M059J (cell line): ENCODE measurements around the gene VIP. TPM values are rescaled to one million over a fixed set of nuclear protein-coding genes. Genes with fewer than 3 reads are reported as not detected.
"Not testable (repeated sequence)": the region's sequence is repeated elsewhere in the genome, so short reads cannot be mapped to it uniquely, and the experiment has no call there.

ENCODE experiments used
- DNase-seq: peaks from one replicate; pipeline ENCODE4 v3.0.0-alpha.2; 2012; ENCODE audit warnings: low read depth
- total RNA-seq: library from RNA; depleted of rRNA; stranded (reverse); fragments of >200 nt; shearing (Covaris generic); gene quantifications from 2 replicates; pipeline ENCODE4 v1.2.3, GENCODE V29; 2014; rRNA removed

VIP gene
- total RNA-seq = not detected in 2 replicates

DNA sequence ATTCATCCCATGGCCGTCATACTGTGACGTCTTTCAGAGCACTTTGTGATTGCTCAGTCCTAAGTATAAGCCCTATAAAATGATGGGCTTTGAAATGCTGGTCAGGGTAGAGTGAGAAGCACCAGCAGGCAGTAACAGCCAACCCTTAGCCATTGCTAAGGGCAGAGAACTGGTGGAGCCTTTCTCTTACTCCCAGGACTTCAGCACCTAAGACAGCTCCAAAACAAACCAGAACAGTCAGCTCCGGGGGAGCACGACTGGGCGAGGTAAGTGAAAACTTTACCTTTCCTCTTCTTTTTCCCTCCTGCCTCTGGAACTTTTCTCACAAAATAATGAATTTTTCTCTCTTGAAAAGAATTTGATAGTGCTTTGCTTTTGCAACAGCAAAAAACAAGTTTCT, at the start of gene VIP:
Gene VIP (plus strand): TSS at position 104 of the 400 bp plus-strand sequence. CDS start 1,381 bp downstream, outside the sequence.
- peak; percentile 54 for DNase-seq

DNA sequence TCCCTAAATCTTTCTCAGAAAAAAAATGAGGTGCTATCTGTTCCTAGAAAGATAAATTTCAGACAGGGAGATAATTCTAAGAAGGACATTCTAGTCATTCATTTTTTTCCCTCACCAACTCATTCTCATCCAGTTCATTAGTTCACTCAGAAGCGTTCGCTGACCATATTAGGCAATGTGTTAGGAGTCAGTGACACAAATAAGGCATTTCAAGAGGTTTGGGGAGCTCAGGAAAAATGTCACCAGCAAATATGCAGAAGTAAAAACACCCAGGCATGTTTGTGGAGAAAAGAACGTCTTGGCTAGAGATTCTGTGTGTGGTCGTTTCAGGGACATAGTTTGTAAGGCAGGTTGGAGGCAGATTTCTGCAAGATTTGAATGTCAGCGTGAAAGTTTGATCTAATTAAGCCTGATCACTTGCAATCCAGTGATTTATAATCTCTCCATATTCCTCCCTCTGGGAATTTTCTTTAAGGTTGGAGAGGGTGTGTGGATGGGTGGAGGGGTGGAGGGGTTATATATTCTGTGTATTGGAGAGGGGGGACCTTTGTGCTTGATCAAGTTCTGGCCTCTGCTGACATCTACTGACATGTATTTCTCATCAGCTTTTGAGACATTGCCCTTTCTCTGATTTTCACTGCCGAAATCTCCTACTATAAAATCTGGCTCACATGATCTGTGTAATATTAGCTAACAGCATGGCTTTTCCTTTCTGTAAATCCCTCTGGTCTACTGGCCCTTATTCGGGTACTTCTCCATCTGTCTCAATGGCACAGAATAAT, 49.3 kb upstream of the VIP start:
- DNase-seq = peak; percentile 38

DNA sequence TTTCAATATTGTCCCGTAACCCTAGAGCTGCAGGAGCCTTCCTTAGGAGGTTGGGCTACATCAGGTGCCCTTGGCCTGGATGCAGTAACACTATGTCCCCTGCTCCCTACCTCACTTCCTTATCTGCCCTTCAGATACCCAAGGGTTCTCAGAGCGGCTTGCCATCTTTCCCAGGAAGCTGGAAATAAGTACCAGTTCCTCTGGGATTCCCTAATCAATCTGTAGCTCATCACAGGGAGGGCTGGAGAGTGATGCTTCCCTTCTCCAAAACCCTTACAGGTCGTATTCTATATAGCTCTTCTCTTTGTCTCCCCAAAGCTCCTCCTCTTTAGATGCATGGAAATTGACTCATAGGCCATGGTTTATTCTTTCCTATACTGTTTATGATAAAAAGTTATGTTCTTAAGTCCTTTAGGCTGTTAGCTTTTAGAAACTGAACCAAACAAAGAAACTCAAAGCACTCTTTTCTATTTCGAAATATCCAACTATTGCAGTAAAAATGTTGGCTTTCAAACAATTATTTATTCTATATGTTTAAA, 48.7 kb upstream of the VIP start:
- DNase-seq = no peak

DNA sequence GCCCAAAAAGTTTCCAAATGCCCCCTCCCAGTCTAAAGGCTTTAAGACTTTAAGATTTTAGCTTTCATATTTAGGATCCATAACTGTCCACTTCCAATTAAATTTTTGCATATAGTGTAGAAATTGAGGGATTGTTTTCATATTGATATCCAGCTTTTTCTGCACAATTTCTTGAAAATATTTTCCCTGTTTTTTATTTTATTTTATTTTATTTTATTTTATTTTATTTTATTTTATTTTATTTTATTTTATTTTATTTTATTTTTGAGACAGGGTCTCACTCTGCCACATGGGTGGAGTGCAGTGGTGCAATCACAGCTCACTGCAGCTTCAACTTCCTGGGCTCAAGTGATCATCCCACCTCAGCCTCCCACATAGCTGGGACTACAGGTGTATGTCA, 46.8 kb upstream of the VIP start:
- not testable (repeated sequence) for DNase-seq

DNA sequence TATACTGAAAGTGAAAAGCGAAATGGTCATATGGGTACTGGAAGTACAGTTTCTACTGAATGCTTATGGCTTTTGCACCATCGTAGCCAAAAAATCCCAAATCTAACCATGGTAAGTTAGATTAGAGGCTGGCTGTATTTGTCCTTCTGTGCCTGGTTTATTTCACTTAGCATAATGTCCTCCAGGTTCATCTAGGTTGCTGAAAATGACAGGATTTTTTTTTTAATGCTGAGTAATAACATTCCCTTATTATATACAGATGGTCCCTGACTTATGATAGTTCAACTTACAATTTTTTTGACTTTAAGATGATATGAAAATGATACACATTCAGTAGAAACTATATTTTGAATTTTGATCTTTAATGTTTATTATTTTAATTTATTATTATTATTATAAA, 45.3 kb upstream of the VIP start:
- DNase-seq = no peak

DNA sequence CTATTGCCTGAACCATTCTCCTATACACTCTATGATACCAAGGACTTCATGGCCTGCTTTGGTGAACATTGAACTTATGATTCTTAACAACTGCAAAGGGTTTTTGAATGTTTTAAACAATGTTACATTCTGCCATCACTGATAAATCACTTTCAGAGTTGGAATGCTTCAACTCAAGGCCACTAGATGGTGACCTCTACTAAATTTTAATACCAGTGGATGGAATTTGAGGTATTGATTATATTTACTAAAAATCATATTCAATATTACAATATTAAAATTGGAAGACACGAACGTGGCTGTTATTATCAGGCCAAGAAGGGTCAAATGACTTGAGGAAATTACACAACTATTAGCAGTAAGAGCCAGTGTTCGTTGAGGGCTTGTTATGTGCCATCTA, 34.3 kb upstream of the VIP start:
- no peak for DNase-seq

DNA sequence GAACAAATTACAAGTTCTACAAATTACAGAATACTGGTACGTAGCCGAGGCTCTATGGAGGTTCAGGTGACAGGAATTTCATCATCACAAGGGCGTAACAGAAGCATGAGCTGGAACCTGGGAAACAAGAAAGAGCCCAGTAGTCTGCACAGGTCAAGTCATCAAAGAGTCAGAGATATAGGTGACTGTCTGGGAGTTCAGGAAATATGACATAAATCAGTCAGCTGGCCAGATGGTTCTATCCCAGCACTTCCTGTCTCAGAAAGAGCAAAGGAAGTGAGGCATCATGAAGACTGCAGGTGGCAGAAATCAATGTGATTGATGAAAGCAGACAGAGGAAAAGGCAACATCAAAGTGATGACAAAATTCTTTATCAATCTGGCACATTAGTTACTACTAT, 29.6 kb upstream of the VIP start:
- peak; percentile 36 for DNase-seq

DNA sequence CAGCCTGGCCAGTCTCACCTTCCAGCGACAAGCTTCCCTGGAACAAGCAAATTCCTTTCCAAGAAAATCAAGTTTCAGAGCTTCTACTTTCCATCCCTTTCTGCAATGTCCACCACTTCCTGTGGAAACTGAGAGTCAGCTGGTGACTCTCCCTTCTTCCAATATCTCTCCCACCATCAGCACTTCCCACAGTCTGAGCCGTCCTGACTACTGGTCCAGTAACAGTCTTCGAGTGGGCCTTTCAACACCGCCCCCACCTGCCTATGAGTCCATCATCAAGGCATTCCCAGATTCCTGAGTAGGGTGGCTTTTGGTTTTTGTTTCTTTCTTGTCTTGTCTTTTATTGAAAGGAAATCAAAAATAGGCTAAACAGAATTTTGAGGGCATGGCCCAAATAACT, 28.6 kb upstream of the VIP start:
- peak; percentile 51 for DNase-seq

DNA sequence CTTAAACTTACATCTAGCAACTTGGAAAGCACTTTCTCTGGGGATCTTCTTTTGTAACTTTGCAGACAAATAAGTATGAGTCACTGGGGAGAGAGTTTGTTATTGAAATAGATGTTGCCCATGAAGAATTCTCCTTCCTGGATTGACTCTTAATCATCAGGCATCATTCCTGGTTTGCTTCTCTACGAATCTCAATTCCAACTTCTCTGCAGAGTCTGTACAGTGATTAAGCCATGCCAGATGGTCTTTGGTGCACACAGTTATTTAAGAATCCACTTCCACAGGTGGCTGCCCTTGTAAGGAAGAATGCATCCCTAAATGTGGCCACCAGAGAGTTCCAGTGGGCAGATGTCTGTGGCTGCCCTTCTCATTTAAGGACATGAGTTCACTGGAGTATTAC, 27.2 kb upstream of the VIP start:
- DNase-seq = peak; percentile 26

DNA sequence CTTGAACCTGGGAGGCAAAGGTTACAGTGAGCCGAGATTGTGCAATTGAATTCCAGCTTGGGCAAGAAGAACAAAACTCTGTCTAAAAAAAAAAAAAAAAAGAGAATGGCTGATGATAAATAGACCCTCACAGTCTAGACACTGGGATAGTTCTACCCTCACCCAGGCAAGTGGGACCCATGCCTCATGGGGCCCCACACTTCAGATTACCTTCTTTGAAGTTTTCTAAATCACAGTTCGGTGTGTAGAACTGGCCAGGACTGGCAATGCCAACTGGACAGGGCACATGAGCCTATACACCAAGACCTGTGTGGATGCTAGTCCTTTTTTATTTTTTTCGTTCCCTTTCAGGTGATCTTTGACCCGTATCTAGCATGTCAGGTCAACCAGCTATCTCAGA, 24.3 kb upstream of the VIP start:
- no peak for DNase-seq

DNA sequence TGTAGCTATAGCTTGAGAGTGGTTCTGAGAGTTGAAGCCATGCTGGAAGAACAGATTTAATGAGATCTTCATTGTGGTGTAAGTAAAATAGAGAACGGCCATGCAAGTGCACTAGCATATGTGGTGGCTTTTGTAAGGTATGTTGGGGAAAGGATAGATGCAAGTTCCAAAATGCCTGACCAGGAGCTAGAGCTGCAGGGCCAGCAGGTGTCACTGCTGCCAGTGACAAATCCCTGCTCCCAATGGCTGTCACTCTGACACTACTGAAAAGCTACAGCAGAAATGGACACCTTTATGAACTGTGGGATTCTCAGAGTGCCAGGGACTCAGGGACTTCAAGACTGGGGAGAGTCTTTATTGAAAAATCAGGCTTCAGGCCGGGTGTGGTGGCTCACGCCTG, 23.1 kb upstream of the VIP start:
- no peak for DNase-seq

DNA sequence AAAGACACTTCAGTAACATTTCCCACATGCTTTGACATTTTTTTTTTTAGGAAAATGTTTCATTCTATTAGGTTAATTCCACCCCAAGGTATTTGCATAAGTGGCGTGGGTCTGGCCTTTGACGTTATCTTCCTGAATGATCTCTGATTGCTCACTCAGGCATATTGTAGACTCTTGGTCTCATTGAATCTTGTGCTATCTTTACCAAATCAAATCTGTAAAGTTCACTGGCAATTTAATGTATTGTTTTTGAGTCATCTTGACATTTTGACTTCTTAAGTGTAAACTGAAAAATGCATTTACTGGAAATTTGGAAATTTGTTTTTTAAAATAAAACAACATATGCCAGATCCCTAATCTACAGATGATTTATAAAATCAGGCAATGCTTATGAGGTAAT, 16.0 kb upstream of the VIP start:
- peak; percentile 4 for DNase-seq

DNA sequence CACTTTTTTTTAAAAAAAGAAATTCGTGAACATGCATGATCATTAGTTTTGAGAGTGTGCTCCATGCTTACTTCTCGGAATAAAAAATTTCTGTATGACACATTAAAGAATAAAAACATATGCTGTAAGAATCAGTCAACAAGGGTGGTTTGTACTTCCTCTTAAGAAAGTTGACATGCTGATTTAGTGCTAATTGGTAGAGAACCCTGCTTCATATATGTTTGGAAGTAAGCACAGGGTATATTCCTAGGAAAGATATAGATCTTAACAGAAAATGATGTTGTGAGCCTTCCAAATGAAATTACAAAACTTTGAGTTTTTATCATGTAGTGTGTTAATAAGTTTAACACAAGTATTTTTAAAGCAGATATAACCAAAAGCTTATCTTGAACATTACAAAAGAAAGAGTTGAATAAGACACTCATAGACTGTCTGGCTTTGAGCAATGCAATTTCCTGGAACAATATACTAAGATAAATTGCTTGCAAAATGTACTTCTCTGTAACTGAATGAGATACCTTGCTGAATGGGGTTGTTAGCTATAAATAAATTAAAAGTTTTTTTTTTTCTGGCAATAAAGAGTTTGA, 13.8 kb upstream of the VIP start:
- no peak for DNase-seq

DNA sequence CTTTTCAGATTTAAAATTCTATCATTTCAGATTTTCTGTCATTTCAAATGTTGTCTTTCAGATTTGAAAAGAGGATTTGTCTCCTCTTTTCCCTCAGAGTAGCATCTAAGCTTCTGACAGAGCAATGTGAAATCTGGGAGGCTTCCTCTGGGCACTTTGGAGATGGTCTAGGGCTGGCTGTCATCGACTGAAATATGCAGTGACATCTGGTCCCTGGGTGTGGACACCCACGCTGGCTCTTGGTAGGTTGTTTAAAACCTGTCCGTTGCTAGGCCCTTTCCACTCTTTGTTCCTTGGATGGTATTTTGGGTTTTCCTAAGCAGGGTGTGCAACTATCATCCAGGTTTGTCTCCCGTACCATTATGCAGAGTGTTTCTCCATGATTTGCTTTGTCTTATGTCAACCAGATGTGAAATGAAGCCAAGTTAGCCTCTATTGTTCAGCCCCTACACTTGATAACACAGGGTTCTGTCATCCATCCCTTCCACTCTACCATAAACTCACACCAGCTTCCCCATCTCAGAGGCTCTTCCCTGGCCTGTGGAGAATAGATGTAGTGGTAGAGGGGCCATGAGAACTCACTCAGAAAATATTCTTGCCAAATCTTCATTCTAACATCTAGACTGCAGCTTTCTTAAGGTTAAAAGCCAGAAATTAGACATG, 5.0 kb upstream of the VIP start:
- DNase-seq = no peak

DNA sequence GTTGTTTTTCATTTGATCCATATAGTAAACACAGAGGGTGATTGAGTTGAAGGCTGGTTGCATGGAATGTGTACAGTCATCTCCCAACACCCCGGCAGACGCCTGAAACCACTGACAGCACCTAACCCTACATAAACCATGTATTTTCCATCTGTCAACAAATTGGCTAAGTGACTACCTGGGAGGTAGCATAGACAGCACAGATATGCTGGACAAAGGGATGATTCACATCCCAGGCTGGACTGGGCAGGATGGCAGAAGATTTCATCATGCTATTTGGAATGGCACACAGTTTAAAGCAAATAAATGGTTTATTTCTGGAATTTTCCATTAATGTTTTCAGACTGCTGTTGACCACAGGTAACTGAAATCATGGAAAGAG, 4.4 kb upstream of the VIP start:
- peak; percentile 55 for DNase-seq

DNA sequence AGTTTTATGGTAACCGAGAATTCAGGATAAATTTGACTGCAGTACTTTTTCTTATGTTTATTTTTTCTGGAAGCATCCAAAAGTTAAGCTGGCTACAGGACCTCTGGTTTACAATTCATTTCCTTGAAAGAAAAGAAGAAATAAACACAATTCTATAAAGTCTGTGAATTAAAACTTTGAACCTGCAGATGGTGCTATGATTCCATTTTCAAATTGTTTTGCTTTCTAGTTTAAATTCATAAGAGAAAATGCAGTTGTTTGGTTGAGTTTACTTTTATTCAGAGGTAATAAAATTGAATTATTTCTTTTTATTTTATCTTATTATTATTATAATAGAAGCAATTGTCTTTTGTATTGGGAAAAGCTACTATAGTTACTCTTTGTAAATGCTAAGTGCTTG, 1.8 kb upstream of the VIP start:
- peak; percentile 17 for DNase-seq

DNA sequence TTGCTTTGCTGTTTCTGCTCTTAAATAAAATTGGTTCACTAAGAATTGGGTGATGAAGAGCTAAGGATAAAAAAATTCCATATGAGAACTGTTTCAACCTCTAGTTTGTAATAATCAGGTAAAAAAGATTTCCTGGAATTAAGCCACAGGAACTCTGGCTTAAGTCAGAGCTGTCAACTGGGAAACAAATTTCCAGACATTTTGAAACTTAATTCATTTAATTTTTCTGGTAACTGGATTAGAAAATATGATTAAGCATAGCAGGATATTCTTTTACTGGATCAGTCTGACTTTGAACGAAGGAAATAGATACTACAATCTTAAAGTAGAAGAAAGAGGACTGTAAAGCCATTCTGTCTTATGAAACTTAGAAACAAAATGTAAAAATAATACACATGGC, 1.3 kb upstream of the VIP start:
- DNase-seq = no peak

DNA sequence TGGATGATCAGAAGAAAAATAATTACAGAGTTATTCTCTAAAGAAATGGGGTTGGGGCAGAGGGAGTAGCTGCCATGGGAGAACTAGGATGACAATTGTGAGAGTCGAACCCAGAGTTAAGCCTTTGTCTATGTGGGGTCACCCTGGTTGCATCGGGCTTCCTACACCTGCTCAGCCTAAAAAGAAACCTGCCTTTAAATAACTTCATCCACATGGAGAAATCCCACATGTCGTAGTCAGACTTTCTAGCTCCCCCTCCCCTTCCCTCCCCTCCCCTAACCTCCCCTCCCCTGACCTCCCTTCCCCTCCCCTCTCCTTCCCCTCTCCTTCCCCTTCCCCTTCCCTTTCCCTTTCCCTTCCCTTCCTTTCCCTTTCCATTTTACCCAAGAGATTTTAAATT, 14.7 kb downstream of the VIP start:
- DNase-seq = no peak

DNA sequence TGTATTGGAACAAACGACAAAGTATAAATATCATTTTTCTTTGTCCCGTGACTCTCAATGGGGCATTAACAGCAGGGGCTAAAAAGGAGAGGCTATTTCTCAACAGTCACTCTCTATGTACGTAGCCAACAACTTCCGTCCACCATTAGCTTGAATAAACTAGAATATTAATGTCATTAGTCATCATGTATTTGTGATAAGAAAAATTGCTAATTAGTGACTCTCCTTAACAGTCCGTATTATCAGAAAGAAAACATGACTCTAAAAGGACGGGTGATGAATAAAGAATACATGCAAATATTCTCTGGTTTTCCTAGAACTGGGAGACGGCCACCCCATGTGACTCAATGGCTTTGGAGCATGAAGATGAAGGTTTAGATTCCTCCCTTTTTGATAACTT, 18.6 kb downstream of the VIP start:
- no peak for DNase-seq

DNA sequence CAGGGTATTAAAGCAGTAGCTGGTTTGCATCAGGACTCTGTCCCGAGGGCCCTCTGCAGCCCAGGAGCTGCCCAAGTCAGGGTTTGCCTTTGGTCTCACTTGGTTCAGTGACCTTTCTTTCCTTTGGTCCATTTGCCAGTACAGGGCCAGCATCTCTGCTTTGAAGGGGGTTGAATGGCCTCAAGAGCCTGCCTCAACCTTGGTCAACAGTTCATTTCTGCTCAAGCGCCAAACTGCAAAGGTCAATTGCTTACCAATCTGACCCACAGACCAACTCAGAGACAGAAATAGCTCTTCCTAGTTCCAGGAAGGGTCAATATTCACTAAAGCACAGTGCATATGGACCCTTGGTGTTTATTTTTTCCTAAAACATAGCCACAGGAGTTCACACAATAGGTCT, 19.4 kb downstream of the VIP start:
- DNase-seq = no peak

DNA sequence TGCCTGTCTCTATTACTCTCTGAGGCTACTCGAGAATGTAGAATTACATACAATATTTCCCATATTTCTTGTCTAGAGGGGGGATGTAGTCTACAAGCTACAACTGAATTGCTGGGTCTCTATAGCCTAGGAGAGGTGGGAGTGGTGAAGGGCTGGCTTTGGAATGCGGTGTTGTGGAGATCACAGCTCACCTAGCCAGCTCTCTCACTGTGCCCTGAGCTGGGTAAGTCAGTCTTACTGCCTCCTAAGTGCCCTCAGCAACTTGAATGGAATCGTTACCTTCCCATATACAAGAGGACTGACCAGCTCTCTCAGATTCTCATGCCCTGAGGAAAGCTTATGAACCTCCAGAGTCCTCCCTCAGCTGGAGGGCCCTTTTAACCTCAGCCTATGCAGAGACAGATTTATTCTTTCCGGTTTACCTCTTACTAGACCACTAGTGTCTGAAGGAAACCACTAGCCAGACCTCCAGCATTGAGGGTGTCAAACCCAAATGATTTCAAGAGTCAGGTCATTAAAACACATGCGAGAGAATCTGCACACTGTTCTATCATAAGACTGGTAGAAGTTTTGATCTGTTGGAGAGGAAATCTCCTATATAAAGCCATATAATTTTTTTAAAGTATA, 20.6 kb downstream of the VIP start:
- DNase-seq = no peak

DNA sequence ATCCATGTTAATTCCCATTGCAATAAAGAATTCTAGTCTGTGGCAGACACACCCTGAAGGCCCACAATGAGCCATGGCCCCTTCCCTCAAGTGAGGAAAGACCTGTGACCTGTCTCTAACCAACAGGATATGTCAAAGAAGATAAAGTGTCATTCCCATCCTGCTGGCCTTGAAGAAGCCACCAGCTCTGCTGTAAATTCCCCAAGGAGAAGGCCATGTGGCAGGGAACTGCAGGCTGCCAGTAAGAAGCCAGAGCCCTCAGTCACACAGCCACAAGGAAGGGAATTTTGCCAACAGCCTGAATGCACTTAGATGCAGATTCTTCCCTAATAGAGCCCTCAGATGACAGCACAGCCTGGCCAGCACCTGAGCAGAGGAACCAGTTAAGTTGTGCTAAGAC, 24.8 kb downstream of the VIP start:
- no peak for DNase-seq
